Activated CD4-positive, alpha-beta T cell treated with anti-CD3 and anti-CD28 coated beads, Interleukin-2, amount 50 U/mL, for 48 hours (primary cell): Measurements from ENCODE around the gene SRCAP.

Experiments used
- DNase-seq, 2 experiments: peaks; one replicate each; pipeline ENCODE4 v3.0.0-alpha.2; 2020

Gene SRCAP

GRCh38 chr16:30698816-30699614 lies at the start of gene SRCAP:
TSS of gene SRCAP (plus strand) at chr16:30699171. CDS start at chr16:30700825, 1,654 bp downstream.
- DNase-seq: peak; percentile 89 to 91

DNA sequence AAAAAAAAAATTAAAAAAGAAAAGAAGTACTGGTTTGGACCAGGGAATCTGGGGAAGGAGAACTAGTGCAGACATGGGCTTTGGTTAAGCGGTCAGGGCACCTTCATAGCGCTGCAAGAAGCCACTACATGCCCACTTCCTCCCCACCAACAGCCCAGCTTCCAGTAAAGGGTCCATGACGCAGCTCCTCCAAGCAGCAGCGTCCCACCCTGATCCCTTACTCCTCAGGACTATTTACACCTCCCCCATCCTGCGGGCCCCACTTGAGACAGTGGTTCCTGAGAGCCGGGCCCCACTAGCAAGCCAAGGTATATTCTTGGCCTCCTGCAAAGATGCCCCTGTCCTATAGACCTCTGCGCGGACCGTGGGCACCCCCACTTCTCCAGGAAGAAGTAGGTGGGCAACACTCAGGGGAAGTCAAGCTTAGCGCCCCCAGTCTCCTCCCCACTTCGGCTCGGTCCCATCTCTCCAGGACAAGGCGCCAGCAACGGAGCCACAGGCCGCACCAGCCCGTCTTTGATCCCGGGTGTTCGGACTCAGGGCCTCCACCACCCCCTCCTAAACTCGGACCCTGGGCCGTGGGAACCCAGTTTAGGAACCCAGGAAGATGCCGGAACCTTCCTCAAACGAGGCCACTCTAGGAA lies 49.1 kb upstream of the SRCAP start:
- no peak for DNase-seq

DNA sequence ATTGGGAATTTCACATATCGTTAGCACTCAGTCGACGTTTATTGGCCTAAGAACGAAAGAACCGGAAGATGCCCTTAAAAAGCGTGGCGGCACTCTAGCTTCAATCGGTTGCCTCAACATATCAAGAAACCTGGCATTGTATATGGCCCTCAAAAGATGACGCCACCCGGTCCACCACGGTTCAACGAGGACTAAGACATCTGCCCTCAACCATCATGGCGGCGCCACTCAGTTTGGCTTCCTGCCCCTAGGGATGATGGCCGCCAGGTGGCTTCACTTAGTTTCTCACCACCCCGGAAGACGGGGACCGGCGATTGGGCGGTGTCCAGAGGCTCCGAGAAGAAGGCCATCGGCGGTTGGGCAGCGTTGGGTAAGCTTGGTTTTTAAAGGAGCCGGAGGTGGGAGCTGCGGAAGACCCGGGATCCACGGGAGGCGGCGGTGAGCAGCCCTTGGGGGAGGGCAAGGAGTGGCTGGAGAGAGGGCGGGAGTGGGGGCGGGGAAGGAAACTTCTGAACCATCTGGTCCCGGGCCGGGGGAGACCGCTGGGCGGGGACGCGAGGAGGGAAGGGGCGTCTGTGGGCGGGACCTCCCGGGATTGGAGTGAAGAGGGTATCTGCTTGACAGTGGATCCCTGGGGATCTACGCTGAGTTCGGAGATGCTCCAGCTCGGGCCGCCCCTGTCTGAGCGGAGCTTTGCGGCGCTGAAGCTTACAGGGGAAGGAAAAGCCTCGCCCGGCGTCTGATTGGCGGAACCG lies 48.4 kb upstream of the SRCAP start, which contains the start of gene PRR14:
Gene PRR14, plus strand, starts transcription at position 592 of the 755 bp plus-strand sequence. CDS start 686 bp downstream, outside the sequence.
- peak; percentile 98 to 99 for DNase-seq

- DNase-seq: peak; percentile 74 to 80
Observed at GRCh38 chr16:30651124-30652004, 47.6 kb upstream of the SRCAP start.

- DNase-seq: no peak
Observed at GRCh38 chr16:30652005-30652296, 47.0 kb upstream of the SRCAP start.

DNA sequence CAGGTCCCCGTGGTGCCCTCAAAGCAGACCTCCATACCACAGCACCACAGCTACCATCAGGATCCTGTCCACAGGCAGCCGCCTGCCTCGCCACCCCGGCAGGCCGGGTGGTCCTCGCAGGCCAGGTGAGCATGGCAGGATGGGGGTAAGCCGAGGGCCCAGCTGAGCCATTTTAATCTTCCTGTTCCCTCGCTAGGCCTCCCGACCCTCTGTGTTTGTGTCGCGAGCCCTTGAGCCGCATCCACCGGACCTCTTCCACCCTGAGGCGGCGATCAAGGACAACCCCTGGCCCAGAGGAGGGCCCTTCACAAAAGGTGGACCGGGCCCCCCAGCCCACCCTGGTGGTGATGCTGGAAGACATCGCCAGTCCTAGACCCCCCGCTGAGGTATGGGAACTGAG lies 46.3 kb upstream of the SRCAP start:
- no peak for DNase-seq

DNA sequence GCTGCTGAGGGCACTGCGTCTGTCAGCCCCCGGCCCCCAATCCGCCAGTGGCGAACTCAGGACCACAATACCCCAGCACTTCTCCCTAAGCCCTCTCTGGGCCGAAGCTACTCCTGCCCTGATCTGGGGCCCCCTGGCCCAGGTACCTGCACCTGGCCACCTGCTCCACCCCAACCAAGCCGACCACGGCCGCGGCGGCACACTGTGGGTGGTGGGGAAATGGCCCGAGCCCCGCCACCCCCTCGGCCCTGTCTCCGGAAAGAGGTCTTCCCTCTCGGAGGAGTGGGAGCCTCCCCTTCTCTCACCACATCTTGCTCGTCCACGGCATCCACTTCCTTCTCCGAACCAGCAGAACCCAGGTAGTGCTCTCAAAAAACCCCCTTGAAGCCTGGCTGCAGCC lies 44.1 kb upstream of the SRCAP start:
- no peak for DNase-seq

DNA sequence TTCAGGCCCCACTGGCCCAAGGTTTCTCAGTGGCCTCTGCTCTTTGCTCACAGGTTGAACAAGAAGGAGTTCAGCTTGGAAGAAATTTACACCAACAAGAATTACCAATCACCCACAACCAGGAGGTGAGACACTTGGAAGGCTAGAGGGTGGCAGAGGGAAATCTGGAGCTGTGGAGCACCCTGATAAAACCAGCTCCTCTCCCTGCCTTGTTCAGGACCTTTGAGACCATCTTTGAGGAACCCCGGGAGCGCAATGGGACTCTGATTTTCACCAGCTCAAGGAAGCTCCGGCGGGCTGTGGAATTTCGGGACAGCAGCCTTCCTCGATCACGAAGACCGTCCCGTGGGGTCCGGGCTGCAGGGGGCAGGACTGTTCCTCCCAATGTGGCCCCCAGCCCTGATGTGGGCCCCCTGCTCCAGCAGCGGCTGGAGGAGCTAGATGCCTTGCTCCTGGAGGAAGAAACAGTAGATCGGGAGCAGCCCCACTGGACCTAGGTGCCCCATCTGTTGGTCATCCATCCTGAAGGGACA lies 43.1 kb upstream of the SRCAP start:
- DNase-seq: no peak

GRCh38 chr16:30656388-30656787 lies 42.6 kb upstream of the SRCAP start:
- DNase-seq: no peak

GRCh38 chr16:30656974-30657865 lies 41.8 kb upstream of the SRCAP start:
- DNase-seq: no peak

DNA sequence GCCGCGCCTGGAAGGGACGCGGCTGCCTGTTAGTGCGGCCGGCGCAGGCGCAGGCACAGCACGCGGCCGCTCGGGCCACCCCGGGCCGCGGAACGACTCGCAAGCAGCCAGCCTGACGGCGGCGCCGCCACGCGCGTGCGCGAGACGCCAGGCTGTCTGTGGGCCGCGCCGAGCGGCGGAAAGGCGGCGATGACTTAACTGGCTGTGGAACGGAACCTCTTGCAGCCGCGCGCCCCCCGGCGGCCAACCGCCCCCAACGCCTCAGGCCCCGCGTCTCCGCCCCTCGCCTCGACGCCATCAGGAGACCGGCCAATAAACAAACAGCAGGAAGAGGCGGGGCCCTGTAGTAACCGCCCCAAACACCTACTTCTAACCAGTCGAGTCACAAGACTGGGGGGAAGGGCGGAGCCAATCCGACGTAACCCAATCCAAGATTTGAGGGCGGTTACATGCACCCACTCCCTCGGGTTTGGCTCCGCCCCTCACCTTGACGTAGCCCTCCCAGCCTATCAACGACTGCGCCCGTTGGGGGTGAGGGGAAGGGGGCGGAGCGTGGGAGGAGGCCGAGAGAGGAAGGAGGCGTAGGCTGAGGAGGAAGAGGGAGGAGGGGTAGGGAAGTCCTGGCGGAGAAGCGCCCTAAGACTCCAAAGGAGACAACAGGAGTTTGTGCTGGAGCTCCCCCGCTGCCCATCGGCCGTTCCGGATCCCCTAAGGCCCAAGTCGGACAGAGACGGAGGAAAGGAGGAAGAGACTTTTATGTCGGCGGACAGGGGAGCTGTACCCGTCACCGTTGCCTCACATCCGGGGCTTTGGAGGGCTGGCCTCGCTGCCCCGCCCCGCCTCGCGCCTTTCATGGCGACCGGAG lies 40.9 kb upstream of the SRCAP start, which contains the start of gene FBRS:
Gene FBRS, plus strand, starts transcription at position 566 of the 865 bp plus-strand sequence. CDS start 1,088 bp downstream, outside the sequence.
- peak; percentile 100 for DNase-seq

- peak in 1 of 2 experiments; percentile 95 for DNase-seq
Observed at GRCh38 chr16:30658731-30659506, 40.1 kb upstream of the SRCAP start.

DNA sequence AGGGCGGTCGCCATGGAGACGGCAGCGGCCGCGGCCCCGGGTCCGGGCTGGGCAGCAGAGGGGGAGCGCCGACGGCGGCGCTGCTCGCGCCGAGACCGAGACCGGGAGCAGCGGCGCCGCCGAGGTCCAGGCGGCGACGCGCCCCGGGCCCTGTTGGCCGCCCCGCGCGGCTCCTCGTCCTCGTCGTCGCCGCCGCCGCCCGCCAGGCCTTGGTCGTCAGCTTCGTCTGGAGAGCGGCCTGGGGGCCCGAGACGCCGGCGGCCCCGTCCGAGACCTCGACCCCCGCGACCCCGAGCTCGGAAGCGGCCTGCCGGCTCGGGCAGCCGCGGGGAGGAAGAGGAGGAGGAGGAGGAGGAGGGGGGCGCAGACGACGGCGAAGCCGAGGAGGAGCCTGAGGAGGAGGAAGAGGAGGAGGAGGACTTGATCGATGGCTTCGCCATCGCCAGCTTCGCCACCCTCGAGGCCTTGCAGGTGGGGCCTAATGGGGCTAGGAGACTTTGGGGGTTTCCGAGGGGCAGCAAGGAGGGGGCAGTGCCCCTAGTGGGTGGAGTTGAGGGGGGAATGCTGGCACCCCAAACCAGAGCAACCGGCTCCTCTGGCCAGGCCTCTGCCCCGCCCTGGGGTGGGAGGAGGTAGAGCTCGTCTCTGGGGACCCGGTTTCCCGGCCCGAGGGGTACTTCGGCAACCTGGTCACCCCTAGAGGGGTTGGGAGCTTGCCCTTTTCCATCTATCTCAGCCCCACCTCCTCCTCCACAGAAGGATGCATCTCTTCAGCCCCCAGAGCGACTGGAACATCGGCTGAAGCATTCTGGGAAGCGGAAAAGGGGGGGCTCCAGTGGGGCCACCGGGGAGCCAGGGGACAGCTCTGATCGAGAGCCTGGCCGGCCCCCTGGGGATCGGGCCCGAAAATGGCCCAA lies 39.2 kb upstream of the SRCAP start:
- peak; percentile 47 to 58 for DNase-seq

DNA sequence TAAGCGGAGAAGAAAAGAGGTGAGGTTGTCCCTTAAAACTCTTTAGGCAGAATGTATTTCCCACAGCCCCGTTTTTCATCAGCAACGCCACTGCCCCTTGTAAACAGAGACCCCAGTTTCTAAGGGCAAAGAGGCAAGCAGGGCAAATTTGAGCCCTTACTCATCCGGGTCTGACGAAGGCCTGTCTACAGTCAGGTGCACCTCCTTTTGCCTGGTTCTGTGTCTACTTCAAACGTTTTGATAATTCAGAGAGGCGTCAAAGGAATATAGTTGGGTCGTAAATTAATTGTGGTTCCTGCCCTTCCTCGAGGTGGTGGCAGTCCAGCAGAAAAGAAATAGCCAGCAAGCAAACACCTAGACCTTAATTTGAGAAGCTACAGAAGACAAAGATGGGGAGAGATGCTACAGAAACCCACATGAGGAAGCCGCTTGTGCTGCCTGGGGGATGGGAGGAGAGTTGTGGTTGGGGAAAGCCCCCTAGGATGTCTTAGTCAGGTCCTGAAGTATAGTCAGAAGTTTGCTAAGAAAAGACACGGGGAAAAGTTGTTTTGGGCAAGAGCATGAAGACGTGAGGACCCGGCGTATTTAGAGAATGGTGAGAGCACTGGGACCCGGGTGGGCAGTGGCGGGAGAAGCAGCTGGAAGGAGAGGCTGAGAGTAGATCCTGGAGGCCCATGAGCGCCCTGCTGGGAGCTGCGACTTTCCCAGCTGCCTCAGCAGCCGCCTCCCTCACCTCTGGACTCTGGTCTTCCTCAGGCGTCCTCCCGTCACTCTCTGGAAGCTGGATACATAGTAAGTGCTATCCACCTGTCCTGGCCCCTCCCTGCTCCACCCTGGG lies 38.3 kb upstream of the SRCAP start:
- DNase-seq: peak; percentile 80 to 86

DNA sequence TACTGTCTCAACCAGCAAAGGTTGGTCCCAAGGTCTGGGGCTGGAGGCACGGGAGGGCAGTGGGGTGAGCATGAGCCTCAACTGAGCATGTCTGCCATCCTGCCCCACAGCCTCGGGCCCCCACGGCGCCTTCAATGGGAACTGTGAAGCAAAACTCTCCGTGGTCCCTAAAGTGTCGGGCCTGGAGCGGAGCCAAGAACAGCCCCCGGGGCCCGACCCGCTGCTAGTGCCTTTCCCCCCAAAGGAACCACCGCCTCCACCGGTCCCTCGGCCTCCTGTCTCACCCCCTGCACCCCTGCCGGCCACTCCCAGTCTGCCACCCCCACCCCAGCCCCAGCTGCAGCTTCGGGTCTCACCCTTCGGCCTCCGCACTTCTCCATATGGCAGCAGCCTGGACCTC lies 36.5 kb upstream of the SRCAP start:
- DNase-seq: no peak

DNA sequence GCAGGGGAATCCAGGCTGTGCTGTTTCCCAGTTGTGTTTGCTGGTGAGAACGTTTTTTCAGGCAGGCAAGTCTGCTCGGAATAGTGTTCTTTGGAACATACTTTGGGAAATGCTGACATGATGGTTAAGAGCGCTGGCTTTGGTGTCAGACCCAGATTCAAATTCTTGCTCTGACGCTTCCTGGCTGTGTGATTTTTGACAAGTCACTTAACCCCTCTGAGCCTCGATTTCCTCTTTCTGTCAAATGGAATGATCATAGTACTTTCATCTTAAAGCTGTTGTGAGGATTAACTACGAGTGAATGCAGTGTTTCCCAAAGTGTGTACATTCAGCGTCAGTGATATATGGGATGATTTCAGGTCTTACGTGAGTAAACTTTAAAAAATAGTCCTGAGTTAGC lies 35.9 kb upstream of the SRCAP start:
- no peak for DNase-seq

DNA sequence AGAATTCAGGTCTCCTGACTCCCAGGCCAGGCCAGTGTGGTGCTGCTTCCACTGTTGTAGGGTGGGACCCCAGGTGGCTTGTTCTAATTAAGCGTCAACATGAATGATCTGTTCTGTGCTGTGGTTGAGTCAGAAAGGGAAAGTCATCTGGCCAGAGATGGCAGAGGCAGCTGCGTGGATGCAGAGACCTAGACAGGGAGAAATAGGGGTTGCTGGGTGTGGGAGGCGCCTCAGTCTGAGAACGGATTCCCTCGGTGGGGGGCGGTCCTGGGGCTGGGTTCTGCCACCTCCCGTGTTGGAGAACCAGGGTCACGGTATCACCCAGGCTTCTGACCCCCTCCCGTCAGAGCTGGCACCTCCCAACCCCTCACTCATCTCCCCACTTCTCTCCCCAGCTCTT lies 35.2 kb upstream of the SRCAP start:
- no peak for DNase-seq
